Hepatocyte (in vitro differentiated cells): ENCODE results near the gene GUCY2C.

Experiments
- CTCF ChIP-seq: fragments of 200-600 bp; sonication (generic); IDR thresholded peaks from 2 replicates; pipeline ENCODE4 v1.5.1; 2016; ENCODE audit warnings: antibody characterized with exemption, mild to moderate bottlenecking; ENCODE audit not compliant: poor library complexity
- EZH2 ChIP-seq: fragments of 200-600 bp; sonication (generic); IDR thresholded peaks from 2 replicates; pipeline ENCODE4 v1.6.1; 2016; ENCODE audit warnings: antibody characterized with exemption, mild to moderate bottlenecking, borderline replicate concordance
- EZH2phosphoT487 ChIP-seq: fragments of 200-600 bp; sonication (generic); IDR thresholded peaks from one replicate; pipeline ENCODE4 v1.6.1; 2018; ENCODE audit warnings: antibody characterized with exemption, mild to moderate bottlenecking, low read depth, moderate library complexity; ENCODE audit not compliant: unreplicated experiment, severe bottlenecking

GRCh38 chr12:14564336-14564959 is 132.0 kb downstream of the GUCY2C start:
- no peak for TF ChIP-seq CTCF
- no peak for TF ChIP-seq EZH2
- no peak for TF ChIP-seq EZH2phosphoT487
